Measurements from ENCODE around the gene TERT.

The TERT gene

DNA sequence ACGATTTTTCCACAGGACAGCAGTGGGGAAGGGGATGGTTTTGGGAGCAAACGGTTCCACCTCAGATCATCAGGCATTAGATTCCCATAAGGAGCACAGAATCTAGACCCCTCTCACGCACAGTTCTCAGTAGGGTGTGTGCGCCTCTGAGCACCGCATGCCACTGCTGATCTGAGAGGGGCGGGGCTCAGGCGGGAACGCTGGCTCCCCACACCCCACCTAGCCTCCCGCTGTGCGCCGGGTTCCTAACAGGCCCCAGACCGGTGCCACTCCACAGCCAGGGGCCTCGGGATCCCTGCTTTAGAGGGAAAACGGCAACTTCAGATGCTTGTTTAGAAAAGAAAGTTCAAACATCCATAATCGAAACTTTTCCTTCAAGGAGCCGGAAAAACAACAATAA, 20.4 kb downstream of the TERT start:
- H3K4me1 ChIP-seq: no peaks in the 10 kb centered on the region
- TF ChIP-seq, protein P1, sequence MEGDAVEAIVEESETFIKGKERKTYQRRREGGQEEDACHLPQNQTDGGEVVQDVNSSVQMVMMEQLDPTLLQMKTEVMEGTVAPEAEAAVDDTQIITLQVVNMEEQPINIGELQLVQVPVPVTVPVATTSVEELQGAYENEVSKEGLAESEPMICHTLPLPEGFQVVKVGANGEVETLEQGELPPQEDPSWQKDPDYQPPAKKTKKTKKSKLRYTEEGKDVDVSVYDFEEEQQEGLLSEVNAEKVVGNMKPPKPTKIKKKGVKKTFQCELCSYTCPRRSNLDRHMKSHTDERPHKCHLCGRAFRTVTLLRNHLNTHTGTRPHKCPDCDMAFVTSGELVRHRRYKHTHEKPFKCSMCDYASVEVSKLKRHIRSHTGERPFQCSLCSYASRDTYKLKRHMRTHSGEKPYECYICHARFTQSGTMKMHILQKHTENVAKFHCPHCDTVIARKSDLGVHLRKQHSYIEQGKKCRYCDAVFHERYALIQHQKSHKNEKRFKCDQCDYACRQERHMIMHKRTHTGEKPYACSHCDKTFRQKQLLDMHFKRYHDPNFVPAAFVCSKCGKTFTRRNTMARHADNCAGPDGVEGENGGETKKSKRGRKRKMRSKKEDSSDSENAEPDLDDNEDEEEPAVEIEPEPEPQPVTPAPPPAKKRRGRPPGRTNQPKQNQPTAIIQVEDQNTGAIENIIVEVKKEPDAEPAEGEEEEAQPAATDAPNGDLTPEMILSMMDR (IDR thresholded peaks at IDR 0.05): no peak
- H3K36me3 ChIP-seq: no peaks in the 10 kb centered on the region
- H3K9me3 ChIP-seq: peaks cover 0 to 13% (median 6%) of the 10 kb centered on the region in 3 donors
- H3K27ac ChIP-seq: no peak overlapping the region
- intact Hi-C loops (cut with DNase I; ENCODE audit: low total_unique reads): no loop called here
- no peaks in the 10 kb centered on the region for H3K27me3 ChIP-seq
- no peak for DNase-seq
- H3K4me3 ChIP-seq: no peak overlapping the region

DNA sequence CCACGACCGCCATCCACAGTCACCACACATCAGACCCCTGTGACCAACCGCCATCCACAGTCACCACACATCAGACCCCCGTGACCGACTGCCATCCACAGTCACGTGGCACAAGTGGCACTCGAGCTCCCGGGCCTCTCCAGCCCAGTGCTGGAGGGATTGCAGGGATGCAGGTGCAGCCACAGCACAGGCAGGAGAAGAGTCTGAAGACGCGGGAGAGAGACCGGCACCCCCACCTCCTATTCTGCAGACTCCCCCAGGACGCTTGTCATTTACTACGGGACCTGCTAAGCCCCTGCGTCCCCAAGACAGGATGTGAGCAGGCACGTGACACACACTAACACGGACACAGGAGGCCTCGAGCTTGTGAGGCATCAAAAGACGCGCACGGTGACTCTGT, 21.1 kb downstream of the TERT start:
- Histone ChIP-seq H3K36me3 (no peaks in the 10 kb centered on the region), H3K27me3 (no peaks in the 10 kb centered on the region), H3K27ac (no peak overlapping the region), H3K9me3 (peaks cover 0 to 5% (median 3%) of the 10 kb centered on the region in 3 donors), H3K4me1 (no peaks in the 10 kb centered on the region), H3K4me3 (no peak overlapping the region)
- DNase-seq: no peak
- intact Hi-C loops (cut with DNase I; ENCODE audit: low total_unique reads): no loop called here
- TF ChIP-seq, protein P1 (IDR thresholded peaks at IDR 0.05): no peak

DNA sequence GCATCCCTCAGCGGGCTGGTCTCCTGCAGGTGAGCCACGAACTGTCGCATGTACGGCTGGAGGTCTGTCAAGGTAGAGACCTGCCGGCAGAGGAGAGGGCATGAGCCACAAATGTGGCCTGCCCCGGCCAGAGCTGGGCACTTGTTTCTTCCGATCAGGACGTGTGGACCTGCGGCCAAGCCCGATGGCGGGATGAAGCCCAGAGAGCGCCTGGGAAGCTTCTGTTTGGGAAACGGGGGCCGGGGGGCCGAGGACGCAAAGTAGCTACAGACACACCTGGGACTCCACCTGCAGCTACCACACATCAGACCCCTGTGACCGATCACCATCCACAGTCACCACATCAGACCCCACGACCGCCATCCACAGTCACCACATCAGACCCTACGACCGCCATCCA, 22.7 kb downstream of the TERT start:
- H3K9me3 ChIP-seq: no peaks in the 10 kb centered on the region
- H3K27me3 ChIP-seq: no peaks in the 10 kb centered on the region
- intact Hi-C loops (cut with DNase I; ENCODE audit: low total_unique reads): no loop called here
- no peaks in the 10 kb centered on the region for H3K36me3 ChIP-seq
- TF ChIP-seq, protein P1 (IDR thresholded peaks at IDR 0.05): no peak
- no peak for DNase-seq
- no peaks in the 10 kb centered on the region for H3K4me1 ChIP-seq
- no peak overlapping the region for H3K4me3 ChIP-seq
- H3K27ac ChIP-seq: no peak overlapping the region

DNA sequence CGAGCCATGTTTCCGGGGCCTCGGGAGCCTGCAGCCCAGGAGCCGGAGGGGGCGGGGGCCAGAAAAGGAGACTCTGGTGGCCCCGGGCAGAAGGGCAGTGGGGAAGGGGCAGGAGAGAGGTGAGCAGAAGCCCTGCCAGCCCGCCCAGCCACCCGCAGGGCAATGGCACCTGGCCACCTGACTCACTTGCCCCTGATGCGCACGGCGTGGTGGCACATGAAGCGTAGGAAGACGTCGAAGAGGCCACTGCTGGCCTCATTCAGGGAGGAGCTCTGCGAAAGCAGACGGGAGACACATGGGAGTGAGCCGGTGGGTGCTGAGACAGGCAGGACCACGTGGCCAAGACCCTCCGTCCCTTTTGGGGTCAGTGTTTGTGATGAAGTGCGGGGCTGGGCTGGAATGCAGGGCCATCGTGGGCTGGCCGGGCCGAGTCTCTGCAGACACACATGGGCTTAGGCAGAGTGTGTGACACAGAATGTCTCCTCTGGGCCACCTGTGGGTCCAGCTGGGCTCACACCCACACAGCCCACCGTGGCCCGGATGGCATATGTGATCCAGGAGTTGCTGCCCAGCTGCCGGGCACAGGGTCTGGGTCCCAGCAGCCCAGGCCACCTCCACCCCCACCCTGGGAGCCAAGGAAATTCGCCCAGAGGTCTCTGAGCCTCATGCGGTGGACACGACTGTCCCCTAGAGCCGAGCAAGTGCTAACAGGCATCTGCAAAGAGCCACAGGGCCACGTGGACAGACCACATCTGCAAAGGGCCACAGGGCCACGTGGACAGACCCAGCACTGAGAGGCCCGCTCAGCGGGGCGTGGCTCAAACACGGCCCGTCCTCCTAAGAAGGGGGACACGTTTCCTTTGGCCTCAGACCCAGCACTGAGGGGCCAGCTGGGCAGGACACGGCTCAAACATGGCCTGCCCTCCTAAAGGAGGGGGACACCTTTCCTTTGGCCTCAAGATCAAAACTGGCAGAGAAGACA, 23.6 kb downstream of the TERT start:
- no peak overlapping the region for H3K27ac ChIP-seq
- no peak overlapping the region for H3K4me3 ChIP-seq
- no peaks in the 10 kb centered on the region for H3K36me3 ChIP-seq
- peaks cover 0 to under 1% (median 0%) of the 10 kb centered on the region in 3 donors for H3K9me3 ChIP-seq
- TF ChIP-seq, protein P1 (IDR thresholded peaks at IDR 0.05): no peak
- H3K27me3 ChIP-seq: no peaks in the 10 kb centered on the region
- no peaks in the 10 kb centered on the region for H3K4me1 ChIP-seq
- DNase-seq: no peak
- intact Hi-C loops (cut with DNase I; ENCODE audit: low total_unique reads): no loop called here

DNA sequence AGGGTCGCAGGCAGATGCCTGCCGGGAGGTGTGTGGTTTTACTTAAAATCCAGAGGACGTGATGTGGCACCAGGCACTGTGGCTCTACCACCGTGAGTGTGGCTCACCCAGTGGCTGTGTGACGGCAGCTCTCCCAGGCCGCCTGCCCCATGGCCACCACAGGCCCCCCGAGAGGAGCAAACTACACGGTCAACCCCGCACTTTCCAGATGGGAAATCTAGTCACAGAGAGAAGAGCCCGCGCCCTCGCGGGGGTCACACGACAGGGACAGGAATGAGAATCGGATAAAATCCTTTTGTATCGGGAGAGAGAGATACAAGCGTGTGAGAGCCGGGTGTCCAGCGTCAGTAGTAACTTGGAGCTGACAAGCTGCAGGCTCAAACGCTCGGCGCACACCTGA, 24.4 kb downstream of the TERT start:
- no peak for DNase-seq
- no peaks in the 10 kb centered on the region for H3K36me3 ChIP-seq
- H3K9me3 ChIP-seq: peaks cover 0 to 5% (median 0%) of the 10 kb centered on the region in 3 donors
- no peaks in the 10 kb centered on the region for H3K4me1 ChIP-seq
- TF ChIP-seq, protein P1 (IDR thresholded peaks at IDR 0.05): no peak
- no peak overlapping the region for H3K4me3 ChIP-seq
- intact Hi-C loops (cut with DNase I; ENCODE audit: low total_unique reads): no loop called here
- H3K27me3 ChIP-seq: no peaks in the 10 kb centered on the region
- H3K27ac ChIP-seq: no peak overlapping the region
